Small intestine (tissue), 7 donors: ENCODE results near the gene MGST3. TPM values are rescaled to one million over a fixed set of nuclear protein-coding genes. Genes with fewer than 3 reads are reported as not detected.

Experiments used
- DNase-seq, 2 donors: peaks; one replicate each; pipeline versions ENCODE4 v3.0.0 to v3.0.0-alpha.2; 2013
- FAIRE-seq: peaks from 2 replicates; lab custom pipeline; 2012; peaks lifted over from hg19 to GRCh38; lab: Jason Lieb, UNC
- H3K27ac ChIP-seq, 3 donors: one replicate each; pipeline ENCODE4 v1.5.1; 2013; ENCODE audit warnings: low read length in 2 of 3, mild to moderate bottlenecking in 2 of 3, control low read depth in 1 of 3, inconsistent platforms in 1 of 3, low read depth in 1 of 3, moderate library complexity in 1 of 3
- H3K27me3 ChIP-seq, 3 donors: one replicate each; pipeline ENCODE4 v1.6.1; 2013; ENCODE audit warnings: low read length in 3 of 3, inconsistent platforms in 1 of 3; ENCODE audit not compliant: control insufficient read depth in 3 of 3, insufficient read depth in 3 of 3
- H3K36me3 ChIP-seq, 3 donors: one replicate each; pipeline ENCODE4 v1.6.1; 2013; ENCODE audit warnings: low read length in 3 of 3, inconsistent platforms in 1 of 3, low read depth in 1 of 3, mild to moderate bottlenecking in 1 of 3, moderate library complexity in 1 of 3; ENCODE audit not compliant: control insufficient read depth in 3 of 3, insufficient read depth in 2 of 3
- H3K4me1 ChIP-seq, 3 donors: one replicate each; pipeline ENCODE4 v1.6.1; 2013; ENCODE audit warnings: low read length in 2 of 3, inconsistent platforms in 1 of 3, low read depth in 1 of 3, mild to moderate bottlenecking in 1 of 3, moderate library complexity in 1 of 3; ENCODE audit not compliant: control insufficient read depth in 3 of 3, insufficient read depth in 2 of 3
- H3K4me3 ChIP-seq, 3 donors: one replicate each; pipeline ENCODE4 v1.5.1; 2013; ENCODE audit warnings: low read length in 3 of 3, control low read depth in 1 of 3, inconsistent platforms in 1 of 3, low read depth in 1 of 3, mild to moderate bottlenecking in 1 of 3, moderate library complexity in 1 of 3
- H3K9me3 ChIP-seq, 2 donors: one replicate each; pipeline ENCODE4 v1.6.1; 2013; ENCODE audit warnings: low read depth in 1 of 2, low read length in 1 of 2; ENCODE audit not compliant: control insufficient read depth in 2 of 2, insufficient read depth in 1 of 2
- WGBS, 3 donors: extraction: QIAGEN DNeasy Blood & Tissue Kit; methylation state at CpG; one replicate each; pipeline ENCODE4 v1.1.7; 2013; 5-methylcytosine and 5-hydroxymethylcytosine counted together
- polyA plus RNA-seq, 4 donors: library from polyadenylated mRNA; stranded (reverse) in 3 of 4; unstranded in 1 of 4; fragments of 200-250 nt in 3 of 4; fragments of 120-200 nt in 1 of 4; gene quantifications; one replicate each; pipeline versions ENCODE4 v1.2.1 to v1.2.3, GENCODE V29; 2013
- donor health status: healthy with polysubstance abuse.
- donor health status: control.
- donor health status: control.
- donor health status: Bipolar disorder and iron deficiency.
- donor health status: healthy.

Gene MGST3
- polyA plus RNA-seq, 4 donors: 129 to 837 (median 545) TPM

DNA sequence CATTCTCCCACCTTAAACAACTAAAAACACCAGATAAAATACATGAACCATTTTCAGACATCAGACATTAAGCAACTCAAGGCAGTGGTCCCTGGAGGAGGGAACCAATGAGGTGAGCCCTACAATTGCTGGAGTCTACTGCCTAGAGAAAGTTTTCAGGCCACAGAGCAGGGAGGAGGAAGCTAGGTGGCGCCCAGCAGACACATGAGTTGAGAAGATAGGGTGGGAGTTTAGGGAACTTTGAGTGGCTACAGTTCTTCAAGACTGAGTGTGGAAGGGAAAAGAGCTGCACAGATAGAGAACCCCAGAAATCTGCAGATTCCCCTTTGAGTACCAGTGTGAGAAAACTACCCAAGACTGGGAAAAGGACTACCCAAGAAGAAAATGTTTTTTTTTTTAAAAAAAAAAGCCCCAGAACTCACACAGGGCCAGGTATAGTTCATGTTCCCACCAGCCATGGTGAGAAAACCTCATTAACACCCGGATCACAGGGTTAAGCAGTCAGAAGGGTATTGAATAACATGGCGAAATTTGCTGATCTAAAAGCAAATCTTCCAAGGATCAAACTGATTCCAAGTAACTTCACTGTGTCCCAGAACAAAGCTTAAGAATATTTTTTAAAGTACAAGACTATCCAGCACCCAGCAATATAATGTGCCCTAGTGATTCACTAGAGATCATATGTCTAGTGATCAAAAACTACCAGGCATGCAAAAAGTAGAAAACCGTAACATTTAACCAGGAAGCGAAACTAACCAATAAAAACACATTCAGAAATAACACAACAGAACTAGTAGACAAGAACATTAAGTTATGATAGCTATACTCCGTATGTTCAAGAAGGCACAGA is 55.3 kb downstream of the MGST3 start:
- DNase-seq: no peak
- H3K27ac ChIP-seq: no peak overlapping the region

DNA sequence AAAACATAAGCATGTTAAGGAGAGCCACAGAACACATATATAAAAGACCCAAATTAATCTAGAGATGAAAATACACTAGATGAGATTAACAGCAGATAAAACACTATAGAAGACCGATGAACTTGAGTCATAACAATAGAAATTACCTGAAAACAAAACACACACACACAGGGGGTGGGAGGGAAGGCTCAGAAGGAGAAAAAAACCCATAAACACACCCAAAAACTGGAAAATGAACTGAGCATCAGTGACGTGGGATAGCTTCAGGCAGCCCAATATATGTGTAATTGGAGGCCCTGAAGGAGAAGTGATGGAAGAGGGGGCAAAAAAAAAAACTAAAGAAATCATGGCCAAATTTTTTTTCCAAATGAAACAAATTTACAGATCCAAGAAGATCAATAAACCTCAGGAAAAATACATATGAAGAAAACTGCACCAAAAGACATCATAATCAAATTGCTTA is 56.0 kb downstream of the MGST3 start:
- H3K9me3 ChIP-seq: peaks cover 0 to 9% of the 10 kb centered on the region in 2 donors
- H3K4me3 ChIP-seq: no peak overlapping the region
- no peak for FAIRE-seq
- H3K27me3 ChIP-seq: no peaks in the 10 kb centered on the region
- H3K4me1 ChIP-seq: no peaks in the 10 kb centered on the region
- 79 to 89% (median 79%) methylated on average over 2 of the region's 2 CpGs for WGBS, 3 donors
- H3K27ac ChIP-seq: no peak overlapping the region
- no peak for DNase-seq
- H3K36me3 ChIP-seq: peaks cover 2 to 20% (median 8%) of the 10 kb centered on the region in 3 donors

More for the DNA sequence above, 55.3 kb downstream of the MGST3 start:
- H3K9me3 ChIP-seq: peaks cover 0 to 9% of the 10 kb centered on the region in 2 donors
- H3K4me1 ChIP-seq: no peaks in the 10 kb centered on the region
- H3K27me3 ChIP-seq: no peaks in the 10 kb centered on the region
- H3K4me3 ChIP-seq: no peak overlapping the region
- peaks cover 6 to 23% (median 10%) of the 10 kb centered on the region in 3 donors for H3K36me3 ChIP-seq
- no peak for FAIRE-seq
- 79 to 86% (median 80%) methylated on average over 6 of the region's 6 CpGs for WGBS, 3 donors

DNA sequence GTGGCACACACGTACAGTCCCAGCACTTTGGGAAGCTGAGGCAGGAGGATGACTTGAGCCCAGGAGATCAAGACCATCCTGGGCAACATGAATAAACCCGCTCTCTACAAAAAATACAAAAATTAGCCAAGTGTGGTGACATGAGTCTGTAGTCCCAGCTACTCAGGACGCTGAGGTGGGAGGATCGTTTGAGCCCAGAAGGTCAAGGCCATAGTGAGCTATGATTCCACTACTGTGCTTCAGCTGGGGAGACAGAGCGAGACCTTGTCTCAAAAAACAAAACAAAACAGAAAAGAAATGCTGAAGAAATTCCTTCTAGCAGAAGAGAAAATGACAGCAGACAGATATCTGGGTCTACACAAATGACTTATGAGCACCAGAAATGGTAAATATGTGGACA is 57.0 kb downstream of the MGST3 start:
- Histone ChIP-seq H3K9me3 (peaks cover 0 to 9% of the 10 kb centered on the region in 2 donors), H3K36me3 (peaks cover 0 to 15% (median 6%) of the 10 kb centered on the region in 3 donors), H3K27me3 (no peaks in the 10 kb centered on the region), H3K4me1 (no peaks in the 10 kb centered on the region), H3K4me3 (no peak overlapping the region), H3K27ac (no peak overlapping the region)
- DNase-seq (no peak), FAIRE-seq (no peak)
- WGBS, 3 donors: 97 to 99% (median 98%) methylated on average over 5 of the region's 5 CpGs

DNA sequence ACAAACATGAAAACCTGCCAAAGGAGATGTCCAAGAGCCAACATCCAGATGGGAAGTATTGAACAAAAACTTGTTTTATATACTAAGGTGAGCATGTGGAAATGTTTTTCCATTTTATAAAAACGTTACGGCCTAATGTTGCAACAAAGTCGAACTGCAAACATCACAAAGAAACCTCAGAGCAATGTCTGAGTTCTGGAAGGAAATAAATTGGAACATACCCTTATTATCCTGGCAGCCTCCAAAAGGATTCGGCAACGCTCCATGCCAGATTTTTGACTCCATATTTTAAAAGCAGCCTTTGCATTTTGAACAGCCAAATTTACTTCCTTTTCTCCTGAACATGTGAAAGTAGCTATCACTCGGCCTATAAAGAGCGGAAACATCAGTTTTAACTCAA is 64.0 kb downstream of the MGST3 start:
- Histone ChIP-seq H3K27ac (no peak overlapping the region), H3K4me1 (peaks cover 0 to 8% (median 0%) of the 10 kb centered on the region in 3 donors), H3K9me3 (peaks cover 0 to 5% of the 10 kb centered on the region in 2 donors), H3K27me3 (no peaks in the 10 kb centered on the region), H3K36me3 (peaks cover 0 to 8% (median 2%) of the 10 kb centered on the region in 3 donors), H3K4me3 (no peak overlapping the region)
- WGBS, 3 donors: 73 to 90% (median 85%) methylated on average over 7 of the region's 7 CpGs
- DNase-seq (no peak), FAIRE-seq (no peak)

DNA sequence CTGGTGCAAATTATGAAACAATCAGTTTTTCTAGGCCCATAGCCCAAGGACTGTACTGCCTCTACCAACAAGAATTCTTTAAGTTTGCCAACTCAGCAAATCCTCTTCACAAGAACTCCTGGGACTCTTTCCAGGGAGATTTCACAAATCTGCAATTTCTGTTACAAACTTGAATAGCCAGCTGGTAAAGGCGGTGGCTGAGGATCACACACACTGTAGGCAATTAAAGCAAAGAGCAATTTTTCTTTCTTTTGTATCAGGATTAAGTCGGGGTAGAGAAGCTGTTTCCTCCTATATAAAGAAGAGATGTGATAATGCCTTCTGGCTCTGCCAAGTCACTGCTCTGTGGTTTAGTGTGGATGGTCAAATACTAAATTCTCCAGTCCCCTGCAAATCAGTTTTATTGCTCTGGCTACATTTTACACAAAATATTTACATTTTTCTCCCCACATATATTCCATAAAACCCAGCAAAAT is 65.6 kb downstream of the MGST3 start:
- no peak for FAIRE-seq
- WGBS, 3 donors: 8 to 24% (median 14%) methylated on average over 2 of the region's 2 CpGs
- H3K4me3 ChIP-seq: peak overlapping the region in 1 of 3 donors; percentile 25

DNA sequence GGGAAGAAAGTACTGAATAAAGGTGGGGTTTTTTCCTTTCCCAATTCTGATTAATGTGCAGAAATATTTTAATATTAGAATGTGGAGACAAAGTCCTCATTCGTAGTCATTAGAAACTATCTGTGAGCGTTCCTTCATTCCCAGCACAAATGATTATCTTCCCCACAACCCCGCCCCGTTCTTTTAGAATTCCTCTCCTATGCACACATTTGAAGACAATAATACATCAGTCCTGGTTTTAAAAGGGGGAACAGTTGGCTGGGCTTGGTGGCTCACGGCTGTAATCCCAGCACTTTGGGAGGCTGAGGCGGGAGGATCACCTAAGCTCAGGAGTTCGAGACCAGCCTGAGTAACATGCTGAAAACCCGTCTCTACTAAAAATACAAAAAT is 66.5 kb downstream of the MGST3 start:
- Histone ChIP-seq H3K27ac (peak overlapping the region; percentile 88 to 99 (median 92)), H3K27me3 (no peaks in the 10 kb centered on the region), H3K36me3 (peaks cover 0 to 2% (median 2%) of the 10 kb centered on the region in 3 donors), H3K9me3 (no peaks in the 10 kb centered on the region), H3K4me1 (peaks cover 0 to 8% (median 0%) of the 10 kb centered on the region in 3 donors), H3K4me3 (peak overlapping the region in 2 of 3 donors; percentile 86 to 96)
- FAIRE-seq: no peak
- peak; percentile 12 to 23 for DNase-seq
- 11 to 33% (median 22%) methylated on average over 8 of the region's 8 CpGs for WGBS, 3 donors

More for the DNA sequence above, 65.6 kb downstream of the MGST3 start:
- H3K36me3 ChIP-seq: peaks cover 0 to 2% (median 2%) of the 10 kb centered on the region in 3 donors
- H3K9me3 ChIP-seq: no peaks in the 10 kb centered on the region
- H3K27me3 ChIP-seq: no peaks in the 10 kb centered on the region
- peaks cover 0 to 8% (median 0%) of the 10 kb centered on the region in 3 donors for H3K4me1 ChIP-seq
- H3K27ac ChIP-seq: no peak overlapping the region
- peak; percentile 15 to 44 for DNase-seq

DNA sequence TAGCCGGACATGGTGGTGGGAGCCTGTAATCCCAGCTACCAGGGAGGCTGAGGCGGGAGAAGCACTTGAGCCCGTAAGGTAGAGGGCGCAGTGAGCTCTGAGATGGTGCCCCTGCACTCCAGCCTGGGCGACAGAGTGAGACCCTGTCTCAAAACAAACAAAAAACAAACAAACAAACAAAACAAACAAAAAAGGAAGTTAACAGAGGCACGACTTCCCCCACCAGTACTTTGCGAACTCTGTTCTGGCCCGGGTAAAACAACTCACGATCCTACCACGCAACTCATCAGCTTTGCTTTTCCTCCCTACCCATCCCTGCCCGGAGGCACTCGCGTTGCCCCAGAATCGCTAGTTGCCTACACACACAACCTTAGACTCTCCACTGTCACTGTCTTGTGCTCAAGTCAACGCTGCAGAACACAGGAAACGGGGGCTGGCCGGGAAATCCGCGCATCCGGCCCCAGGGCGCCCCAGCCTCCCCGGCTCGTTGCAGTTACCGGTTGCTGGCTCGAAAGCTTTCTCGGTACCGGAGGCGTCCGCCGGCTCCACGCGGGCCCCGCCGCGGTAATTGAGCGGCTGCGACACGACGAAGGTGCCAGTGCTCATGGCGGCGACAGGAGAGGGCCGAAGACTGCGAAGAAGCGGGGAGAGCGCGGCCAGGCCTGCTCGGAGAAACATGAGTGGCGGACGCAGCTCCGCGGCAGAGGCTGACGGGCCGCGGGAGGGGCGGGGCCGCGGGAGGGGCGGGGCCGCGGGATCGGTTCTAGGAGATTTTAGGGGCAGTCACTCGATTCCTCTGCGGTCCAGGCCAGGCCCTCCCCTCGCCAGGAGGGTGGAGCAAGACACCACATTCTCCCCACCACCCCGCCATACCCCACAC is 67.1 kb downstream of the MGST3 start, which contains the start of gene ALDH9A1:
ALDH9A1 (minus strand) TSS at position 682 of the 880 bp plus-strand sequence; CDS start at position 678, 4 bp downstream.
- H3K36me3 ChIP-seq: peaks cover 0 to 2% (median 2%) of the 10 kb centered on the region in 3 donors
- H3K4me3 ChIP-seq: peak within 1 kb of the TSS; percentile 86 to 96 (median 86)
- peak within 1 kb of the TSS; percentile 88 to 99 (median 92) for H3K27ac ChIP-seq
- FAIRE-seq (no peak), DNase-seq (peak; percentile 72 to 89)
- H3K9me3 ChIP-seq: no peaks in the 10 kb centered on the region
- peaks cover 0 to 8% (median 0%) of the 10 kb centered on the region in 3 donors for H3K4me1 ChIP-seq
- WGBS, 3 donors: 0% methylated on average over 62 to 65 of the region's 65 CpGs
- H3K27me3 ChIP-seq: no peaks in the 10 kb centered on the region

DNA sequence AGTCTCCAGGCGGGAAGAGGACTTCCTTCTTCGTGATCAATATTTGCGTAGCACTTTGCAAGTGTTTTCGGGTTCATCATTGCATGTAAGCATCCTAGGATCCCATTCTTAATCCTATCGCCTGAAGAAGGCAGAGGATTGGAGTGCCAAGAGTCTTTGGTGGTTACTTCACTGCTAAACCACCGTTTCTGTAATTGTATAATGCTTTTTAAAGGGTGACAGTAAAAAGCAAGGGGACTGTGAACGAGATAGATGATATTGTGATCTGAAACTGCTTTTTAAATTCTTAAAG is 67.7 kb downstream of the MGST3 start:
- peaks cover 0 to 8% (median 0%) of the 10 kb centered on the region in 3 donors for H3K4me1 ChIP-seq
- DNase-seq (no peak), FAIRE-seq (no peak)
- peak overlapping the region in 2 of 3 donors; percentile 86 to 96 for H3K4me3 ChIP-seq
- H3K9me3 ChIP-seq: no peaks in the 10 kb centered on the region
- no peaks in the 10 kb centered on the region for H3K27me3 ChIP-seq
- 1 to 2% (median 1%) methylated on average over 7 of the region's 7 CpGs for WGBS, 3 donors
- peaks cover 0 to 2% (median 2%) of the 10 kb centered on the region in 3 donors for H3K36me3 ChIP-seq
- H3K27ac ChIP-seq: peak overlapping the region in 2 of 3 donors; percentile 76 to 88
